ENCODE results near the gene TMEM263. TPM values are rescaled to one million over a fixed set of nuclear protein-coding genes. Genes with fewer than 3 reads are reported as not detected.

The TMEM263 gene
- 16.9 and 21.4 TPM in 2 replicates for polyA plus RNA-seq (2012; rRNA removed)
- polyA plus RNA-seq (2012; cell fraction: cytosol; rRNA removed), result 24.9 and 29.6 TPM in 2 replicates
- polyA plus RNA-seq (2012; cell fraction: nucleus; rRNA removed), result 14.1 and 22.9 TPM in 2 replicates

GRCh38 chr12:106955377-106956047 lies at the start of gene TMEM263:
TMEM263 (plus strand) TSS chr12:106955907; CDS start chr12:106967117, 11,210 bp downstream.
- Histone ChIP-seq H3K9ac (peak within 1 kb of the TSS; percentile 99), H3K79me2 (ENCODE audit: insufficient read depth) (peaks cover 61% of the 10 kb centered on the region), H3K4me3 (ENCODE audit: low read depth in 2 of 2, low read length in 1 of 2) (peak within 1 kb of the TSS; percentile 66 to 97), H3K9me3 (no peaks in the 10 kb centered on the region), H4K20me1 (ENCODE audit: insufficient read depth) (peaks cover 37% of the 10 kb centered on the region), H3K9me2 (no peaks in the 10 kb centered on the region), H3K36me3 (replicated peaks in 1 of 2; ENCODE audit: control insufficient read depth in 1 of 2, insufficient read depth in 2 of 2, low read length in 1 of 2) (peaks cover 0 to 8% of the 10 kb centered on the region in 2 experiments), H2AFZ (ENCODE audit: low read depth) (peak within 1 kb of the TSS; percentile 87), H3K27ac (ENCODE audit: low read depth in 2 of 2, low read length in 1 of 2) (peak within 1 kb of the TSS; percentile 92 to 97), H3K27me3 (ENCODE audit: insufficient read depth) (no peaks in the 10 kb centered on the region), H3K4me1 (ENCODE audit: control insufficient read depth in 1 of 2, insufficient read depth in 2 of 2, low read depth in 1 of 2, low read length in 1 of 2) (peaks cover 9% of the 10 kb centered on the region in 2 experiments; a peak in 2 of 4 replicates), H3F3A (replicated peaks; ENCODE audit: insufficient read depth) (peaks cover 6% of the 10 kb centered on the region), H3K4me2 (peak within 1 kb of the TSS; percentile 90)
- peak; percentile 100 for DNase-seq
- WGBS (ENCODE audit: low lambda C conversion rate), result under 1% methylated on average over 25 of the region's 88 CpGs
- ChIA-PET CTCF (interaction anchor here (0.8 to 1.9 kb wide), 10 partner anchors 9 to 598 kb away, joined by 3 to 9 read pairs (median 4); partner anchors contain the start of genes MTERF2 and POLR3B), POLR2A (interaction anchor here (0.5 to 2.2 kb wide), 7 partner anchors 14 to 180 kb away, joined by 3 to 11 read pairs (median 4); partner anchors contain the start of genes CRY1, MTERF2 and RIC8B)
- TF ChIP-seq YY1 (IDR thresholded peaks at IDR 0.05; ENCODE audit: low read depth) (no peak), EP300 (IDR thresholded peaks at IDR 0.05; ENCODE audit: borderline replicate concordance in 1 of 2, low read depth in 1 of 2, low read length in 1 of 2) (peak in 1 of 2 experiments; percentile 25; a peak in 1 of 4 replicates), GABPA (IDR thresholded peaks at IDR 0.05; ENCODE audit: low read depth) (0 out of 2 replicates have a peak, but pooled peaks have one; percentile 22), POLR2AphosphoS5 (IDR thresholded peaks at IDR 0.05; ENCODE audit: low read depth, low read length) (peak; percentile 89), CHD2 (IDR thresholded peaks at IDR 0.05; ENCODE audit: low read length, partially characterized antibody) (peak; percentile 5), TAF1 (IDR thresholded peaks at IDR 0.05; ENCODE audit: borderline replicate concordance, low read depth, low read length) (peak; percentile 93), TEAD4 (IDR thresholded peaks at IDR 0.05; ENCODE audit: borderline replicate concordance, insufficient read depth) (no peak), NRF1 (IDR thresholded peaks at IDR 0.05; ENCODE audit: low read depth, low read length) (peak; percentile 70)
- TF ChIP-seq, protein P1, sequence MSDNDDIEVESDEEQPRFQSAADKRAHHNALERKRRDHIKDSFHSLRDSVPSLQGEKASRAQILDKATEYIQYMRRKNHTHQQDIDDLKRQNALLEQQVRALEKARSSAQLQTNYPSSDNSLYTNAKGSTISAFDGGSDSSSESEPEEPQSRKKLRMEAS (IDR thresholded peaks at IDR 0.05; ENCODE audit: low read depth), result peak; percentile 81; the same call in 1 of the 2 replicates
- TF ChIP-seq, protein P2, sequence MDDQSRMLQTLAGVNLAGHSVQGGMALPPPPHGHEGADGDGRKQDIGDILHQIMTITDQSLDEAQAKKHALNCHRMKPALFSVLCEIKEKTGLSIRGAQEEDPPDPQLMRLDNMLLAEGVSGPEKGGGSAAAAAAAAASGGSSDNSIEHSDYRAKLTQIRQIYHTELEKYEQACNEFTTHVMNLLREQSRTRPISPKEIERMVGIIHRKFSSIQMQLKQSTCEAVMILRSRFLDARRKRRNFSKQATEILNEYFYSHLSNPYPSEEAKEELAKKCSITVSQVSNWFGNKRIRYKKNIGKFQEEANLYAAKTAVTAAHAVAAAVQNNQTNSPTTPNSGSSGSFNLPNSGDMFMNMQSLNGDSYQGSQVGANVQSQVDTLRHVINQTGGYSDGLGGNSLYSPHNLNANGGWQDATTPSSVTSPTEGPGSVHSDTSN (IDR thresholded peaks at IDR 0.05), result peak; percentile 11; the same call in 1 of the 2 replicates
- TF ChIP-seq, protein P3, sequence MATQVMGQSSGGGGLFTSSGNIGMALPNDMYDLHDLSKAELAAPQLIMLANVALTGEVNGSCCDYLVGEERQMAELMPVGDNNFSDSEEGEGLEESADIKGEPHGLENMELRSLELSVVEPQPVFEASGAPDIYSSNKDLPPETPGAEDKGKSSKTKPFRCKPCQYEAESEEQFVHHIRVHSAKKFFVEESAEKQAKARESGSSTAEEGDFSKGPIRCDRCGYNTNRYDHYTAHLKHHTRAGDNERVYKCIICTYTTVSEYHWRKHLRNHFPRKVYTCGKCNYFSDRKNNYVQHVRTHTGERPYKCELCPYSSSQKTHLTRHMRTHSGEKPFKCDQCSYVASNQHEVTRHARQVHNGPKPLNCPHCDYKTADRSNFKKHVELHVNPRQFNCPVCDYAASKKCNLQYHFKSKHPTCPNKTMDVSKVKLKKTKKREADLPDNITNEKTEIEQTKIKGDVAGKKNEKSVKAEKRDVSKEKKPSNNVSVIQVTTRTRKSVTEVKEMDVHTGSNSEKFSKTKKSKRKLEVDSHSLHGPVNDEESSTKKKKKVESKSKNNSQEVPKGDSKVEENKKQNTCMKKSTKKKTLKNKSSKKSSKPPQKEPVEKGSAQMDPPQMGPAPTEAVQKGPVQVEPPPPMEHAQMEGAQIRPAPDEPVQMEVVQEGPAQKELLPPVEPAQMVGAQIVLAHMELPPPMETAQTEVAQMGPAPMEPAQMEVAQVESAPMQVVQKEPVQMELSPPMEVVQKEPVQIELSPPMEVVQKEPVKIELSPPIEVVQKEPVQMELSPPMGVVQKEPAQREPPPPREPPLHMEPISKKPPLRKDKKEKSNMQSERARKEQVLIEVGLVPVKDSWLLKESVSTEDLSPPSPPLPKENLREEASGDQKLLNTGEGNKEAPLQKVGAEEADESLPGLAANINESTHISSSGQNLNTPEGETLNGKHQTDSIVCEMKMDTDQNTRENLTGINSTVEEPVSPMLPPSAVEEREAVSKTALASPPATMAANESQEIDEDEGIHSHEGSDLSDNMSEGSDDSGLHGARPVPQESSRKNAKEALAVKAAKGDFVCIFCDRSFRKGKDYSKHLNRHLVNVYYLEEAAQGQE (IDR thresholded peaks at IDR 0.05; ENCODE audit: low read depth, low read length), result peak; percentile 56; the same call in 1 of the 2 replicates
